Measurements from ENCODE around the gene SLCO1A2.

SLCO1A2 gene

GRCh38 chr12:21354641-21355040 lies 19.9 kb upstream of the SLCO1A2 start:
- DNase-seq (ENCODE audit: insufficient read length, low spot score) (no peak), FAIRE-seq (no peak)
- TF ChIP-seq CTCF (IDR thresholded peaks at IDR 0.05; ENCODE audit: insufficient read depth, missing control alignments): no peak

- FAIRE-seq (no peak), DNase-seq (ENCODE audit: insufficient read length, low spot score) (no peak)
- TF ChIP-seq CTCF (IDR thresholded peaks at IDR 0.05; ENCODE audit: insufficient read depth, missing control alignments): no peak
Measured at GRCh38 chr12:21353948-21354347, 19.2 kb upstream of the SLCO1A2 start.

GRCh38 chr12:21353487-21353886 lies 18.8 kb upstream of the SLCO1A2 start:
- no peak for FAIRE-seq
- no peak for TF ChIP-seq CTCF (IDR thresholded peaks at IDR 0.05; ENCODE audit: insufficient read depth, missing control alignments)

GRCh38 chr12:21350975-21351374 lies 16.3 kb upstream of the SLCO1A2 start:
- FAIRE-seq (no peak), DNase-seq (ENCODE audit: insufficient read length, low spot score) (no peak)
- no peak for TF ChIP-seq CTCF (IDR thresholded peaks at IDR 0.05; ENCODE audit: insufficient read depth, missing control alignments)

More at GRCh38 chr12:21353487-21353886, 18.8 kb upstream of the SLCO1A2 start:
- no peak for DNase-seq (ENCODE audit: insufficient read length, low spot score)

GRCh38 chr12:21346542-21347205 lies 12.0 kb upstream of the SLCO1A2 start:
- no peak for TF ChIP-seq CTCF (IDR thresholded peaks at IDR 0.05; ENCODE audit: insufficient read depth, missing control alignments)
- DNase-seq (ENCODE audit: insufficient read length, low spot score) (no peak), FAIRE-seq (no peak)

GRCh38 chr12:21343636-21344035 lies 8.9 kb upstream of the SLCO1A2 start:
- TF ChIP-seq CTCF (IDR thresholded peaks at IDR 0.05; ENCODE audit: insufficient read depth, missing control alignments): no peak
- no peak for DNase-seq (ENCODE audit: insufficient read length, low spot score)
- no peak for FAIRE-seq

- TF ChIP-seq CTCF (IDR thresholded peaks at IDR 0.05; ENCODE audit: insufficient read depth, missing control alignments): no peak
- DNase-seq (ENCODE audit: insufficient read length, low spot score) (no peak), FAIRE-seq (no peak)
Measured at GRCh38 chr12:21341769-21342168, 7.1 kb upstream of the SLCO1A2 start.
